ENCODE results near the gene PEX1.
"Not testable (repeated sequence)": the region's sequence is repeated elsewhere in the genome, so short reads cannot be mapped to it uniquely, and the experiment has no call there.

DNA sequence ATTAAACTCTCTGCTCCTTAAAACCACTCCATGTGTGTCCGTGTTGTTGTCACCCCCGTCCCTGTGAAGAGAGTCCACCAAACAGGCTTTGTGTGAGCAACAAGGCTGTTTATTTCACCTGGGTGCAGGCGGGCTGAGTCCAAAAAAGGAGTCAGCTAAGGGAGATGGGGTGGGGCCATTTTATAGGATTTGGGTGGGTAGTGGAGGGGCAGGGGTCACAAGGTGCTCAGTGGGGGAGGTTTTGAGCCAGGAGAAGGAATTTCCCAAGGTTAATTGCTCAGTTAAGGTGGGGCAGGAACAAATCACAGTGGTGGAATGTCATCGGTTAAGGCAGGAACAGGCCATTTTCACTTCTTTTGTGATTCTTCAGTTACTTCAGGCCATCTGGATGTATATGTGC lies 49.2 kb downstream of the PEX1 start:
- TF ChIP-seq, protein P1, sequence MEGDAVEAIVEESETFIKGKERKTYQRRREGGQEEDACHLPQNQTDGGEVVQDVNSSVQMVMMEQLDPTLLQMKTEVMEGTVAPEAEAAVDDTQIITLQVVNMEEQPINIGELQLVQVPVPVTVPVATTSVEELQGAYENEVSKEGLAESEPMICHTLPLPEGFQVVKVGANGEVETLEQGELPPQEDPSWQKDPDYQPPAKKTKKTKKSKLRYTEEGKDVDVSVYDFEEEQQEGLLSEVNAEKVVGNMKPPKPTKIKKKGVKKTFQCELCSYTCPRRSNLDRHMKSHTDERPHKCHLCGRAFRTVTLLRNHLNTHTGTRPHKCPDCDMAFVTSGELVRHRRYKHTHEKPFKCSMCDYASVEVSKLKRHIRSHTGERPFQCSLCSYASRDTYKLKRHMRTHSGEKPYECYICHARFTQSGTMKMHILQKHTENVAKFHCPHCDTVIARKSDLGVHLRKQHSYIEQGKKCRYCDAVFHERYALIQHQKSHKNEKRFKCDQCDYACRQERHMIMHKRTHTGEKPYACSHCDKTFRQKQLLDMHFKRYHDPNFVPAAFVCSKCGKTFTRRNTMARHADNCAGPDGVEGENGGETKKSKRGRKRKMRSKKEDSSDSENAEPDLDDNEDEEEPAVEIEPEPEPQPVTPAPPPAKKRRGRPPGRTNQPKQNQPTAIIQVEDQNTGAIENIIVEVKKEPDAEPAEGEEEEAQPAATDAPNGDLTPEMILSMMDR (conservative IDR thresholded peaks at IDR 0.05): not testable (repeated sequence)
- not testable (repeated sequence) for TF ChIP-seq ZFX (IDR thresholded peaks at IDR 0.05)
